GM12873 (cell line): ENCODE measurements around the gene RASGRF2.
A peak's percentile ranks its signal among the peaks of the same experiment; 100 is the strongest.

ENCODE experiments used
- CTCF ChIP-seq: IDR thresholded peaks from 2 replicates; pipeline ENCODE4 v1.5.1; 2012; ENCODE audit warnings: low read depth, mild to moderate bottlenecking, moderate library complexity, low read length, control low read depth; ENCODE audit not compliant: insufficient read depth; ENCODE audit errors: missing control alignments

Gene RASGRF2

GRCh38 chr5:80931411-80931810 lies 28.8 kb upstream of the RASGRF2 start:
- TF ChIP-seq CTCF, result no peak

GRCh38 chr5:80933036-80933435 lies 27.1 kb upstream of the RASGRF2 start:
- no peak for TF ChIP-seq CTCF

- no peak for TF ChIP-seq CTCF
These were observed 25.4 kb upstream of the RASGRF2 start for GRCh38 chr5:80934751-80935150.

GRCh38 chr5:80935811-80936385 lies 24.3 kb upstream of the RASGRF2 start:
- TF ChIP-seq CTCF, result peak; percentile 24

GRCh38 chr5:80936881-80937280 lies 23.3 kb upstream of the RASGRF2 start:
- no peak for TF ChIP-seq CTCF

GRCh38 chr5:80937584-80938356 lies 22.4 kb upstream of the RASGRF2 start:
- no peak for TF ChIP-seq CTCF

GRCh38 chr5:80941496-80941895 lies 18.7 kb upstream of the RASGRF2 start:
- TF ChIP-seq CTCF, result no peak
